DMS79 treated with DMSO at 0.1 percent for 48 hours (cell line): ENCODE measurements around the gene MRPL23.

Experiments used
- DNase-seq: peaks from one replicate; lab custom pipeline; 2025; lab: John Stamatoyannopoulos, UW

MRPL23 gene

GRCh38 chr11:1990872-1991578, 43.9 kb downstream of the MRPL23 start:
- no peak for DNase-seq

GRCh38 chr11:1992111-1992510, 45.0 kb downstream of the MRPL23 start:
- DNase-seq: no peak

GRCh38 chr11:1994121-1994520, 47.0 kb downstream of the MRPL23 start:
- no peak for DNase-seq

- DNase-seq: no peak
Measured at GRCh38 chr11:1997755-1998154, 50.6 kb downstream of the MRPL23 start, which contains the start of gene H19. H19 (minus strand) TSS chr11:1997842.

- no peak for DNase-seq
Measured at GRCh38 chr11:1998290-1998689, 51.2 kb downstream of the MRPL23 start.

- no peak for DNase-seq
Measured at GRCh38 chr11:1998861-1999260, 51.7 kb downstream of the MRPL23 start.

- no peak for DNase-seq
Measured at GRCh38 chr11:2002042-2002776, 55.1 kb downstream of the MRPL23 start.

GRCh38 chr11:2002807-2003206, 55.7 kb downstream of the MRPL23 start:
- no peak for DNase-seq

- DNase-seq: no peak
Measured at GRCh38 chr11:2004466-2004865, 57.3 kb downstream of the MRPL23 start.
